Posterior cingulate gyrus (tissue), 11 donors: ENCODE measurements around the gene SARNP.
"Not testable (repeated sequence)": the region's sequence is repeated elsewhere in the genome, so short reads cannot be mapped to it uniquely, and the experiment has no call there.

Experiments
- DNase-seq, 10 donors: peaks; one replicate each; pipeline versions ENCODE4 v3.0.0 to v3.0.0-alpha.2; 2020 to 2021; ENCODE audit warnings: mixed read lengths in 3 of 10
- intact Hi-C: fragments of 100-400 bp; cut with DNase I; formaldehyde crosslinking; loops from one replicate; pipeline ENCODE4 v1.15.1; 2023

Gene SARNP, protein sequence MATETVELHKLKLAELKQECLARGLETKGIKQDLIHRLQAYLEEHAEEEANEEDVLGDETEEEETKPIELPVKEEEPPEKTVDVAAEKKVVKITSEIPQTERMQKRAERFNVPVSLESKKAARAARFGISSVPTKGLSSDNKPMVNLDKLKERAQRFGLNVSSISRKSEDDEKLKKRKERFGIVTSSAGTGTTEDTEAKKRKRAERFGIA

DNA sequence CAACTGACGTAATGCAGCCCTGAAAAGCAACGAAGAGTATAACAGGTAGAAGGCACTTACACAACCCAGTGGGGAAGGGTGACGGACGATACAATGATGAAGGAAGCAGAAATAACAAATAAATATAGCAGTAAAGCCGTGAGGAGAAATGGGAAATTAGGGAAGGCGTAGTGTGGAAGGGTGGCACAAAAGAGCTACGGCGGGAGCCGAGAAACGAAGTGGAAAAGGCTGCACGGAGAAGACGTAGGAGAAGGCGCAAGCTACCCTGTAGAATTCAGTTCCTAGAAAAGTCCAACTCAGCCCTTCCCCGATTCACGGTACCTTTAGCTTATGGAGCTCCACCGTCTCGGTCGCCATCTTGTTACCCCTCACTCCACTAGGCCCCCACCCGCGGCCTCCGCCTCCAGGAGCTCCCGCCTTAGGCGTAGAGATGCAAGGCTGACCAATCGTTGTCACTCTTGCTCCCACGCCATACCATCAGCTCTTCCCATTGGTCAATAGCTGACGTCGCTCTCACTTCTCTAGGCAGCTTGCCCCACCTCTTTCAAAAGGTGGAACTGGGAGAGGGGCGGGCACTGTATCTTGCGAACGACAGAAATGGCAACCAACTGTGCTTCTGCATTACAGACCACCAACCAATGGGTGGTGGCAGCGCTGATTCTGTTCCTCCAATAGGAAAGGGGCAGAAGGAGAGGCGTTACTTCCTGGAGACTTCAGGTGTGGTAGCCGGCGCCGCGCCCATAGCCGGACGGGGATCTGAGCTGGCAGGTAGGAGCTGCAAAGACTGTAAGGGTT, at the start of gene SARNP, which contains the start of gene ORMDL2:
TSS of gene SARNP (minus strand) at position 380 of the 795 bp plus-strand sequence. CDS start at position 357, 23 bp downstream.
TSS of gene ORMDL2 (plus strand) at position 697 of the 795 bp plus-strand sequence. CDS start 959 bp downstream, outside the sequence.
- intact Hi-C loops: loop anchor here (1.0 to 5.0 kb wide), 2 partner anchors 12 to 125 kb away; partner anchors contain the start of gene DNAJC14
- DNase-seq: peak; percentile 94 to 100 (median 98)

DNA sequence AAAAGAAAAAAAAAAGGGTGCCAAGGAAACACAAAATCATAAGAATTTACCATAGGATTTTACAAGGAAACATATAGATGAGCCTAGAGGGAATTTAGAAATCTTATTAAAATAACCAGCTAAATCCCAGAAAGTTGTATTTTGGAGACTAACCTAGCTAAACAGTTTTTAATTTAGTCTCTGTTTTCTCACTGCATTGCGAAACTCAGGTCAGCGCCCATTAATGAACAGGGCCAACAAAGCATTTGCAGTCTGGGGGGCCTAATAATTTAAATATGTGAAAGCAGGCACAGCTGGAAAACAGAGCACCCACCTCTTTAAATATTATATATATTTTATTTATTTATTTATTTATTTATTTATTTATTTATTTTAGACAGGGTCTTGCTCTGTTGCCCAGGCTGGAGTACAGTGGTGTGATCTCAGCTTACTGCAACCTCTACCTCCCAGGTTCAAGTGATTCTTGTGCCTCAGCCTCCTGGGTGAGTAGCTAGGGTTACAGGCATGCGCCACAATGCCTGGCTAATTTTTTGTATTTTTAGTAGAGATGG, 49.0 kb upstream of the SARNP start:
- intact Hi-C loops, DNase-seq: not testable (repeated sequence)

DNA sequence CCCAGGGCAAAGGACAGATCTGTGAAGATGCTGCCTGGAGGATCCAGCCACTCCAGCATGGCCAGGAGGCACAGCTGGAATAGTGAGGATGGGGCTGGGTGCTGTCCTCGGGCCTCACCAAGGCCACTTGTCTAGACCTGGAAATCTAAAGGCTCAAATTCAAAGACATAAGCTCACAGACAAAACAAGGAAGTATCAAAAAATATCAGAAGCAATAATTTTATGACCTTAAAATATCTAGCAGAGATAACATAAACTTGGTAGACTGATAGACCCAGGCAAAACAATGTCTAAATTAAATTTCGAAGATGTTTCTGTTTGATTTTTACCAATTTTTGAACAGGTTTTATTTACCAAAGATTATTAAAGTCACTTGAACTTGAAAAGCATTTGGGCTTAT, 47.8 kb upstream of the SARNP start:
- intact Hi-C loops: no loop called here
- no peak for DNase-seq

DNA sequence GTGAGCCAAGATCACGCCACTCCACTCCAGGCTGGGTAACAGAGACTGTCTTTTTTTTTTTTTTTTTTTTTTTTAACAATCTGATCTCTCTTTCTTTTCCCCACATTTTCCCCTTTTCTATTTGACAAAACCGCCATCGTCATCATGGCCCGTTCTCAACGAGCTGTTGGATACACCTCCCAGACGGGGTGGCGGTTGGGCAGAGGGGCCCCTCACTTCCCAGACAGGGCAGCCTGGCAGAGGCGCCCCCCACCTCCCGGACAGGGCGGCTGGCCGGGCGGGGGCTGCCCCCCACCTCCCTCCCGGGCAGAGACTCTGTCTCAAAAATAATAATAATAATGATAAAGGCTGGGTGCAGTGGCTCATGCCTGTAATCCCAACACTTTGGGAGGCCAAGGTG, 45.4 kb upstream of the SARNP start:
- intact Hi-C loops, DNase-seq: not testable (repeated sequence)

DNA sequence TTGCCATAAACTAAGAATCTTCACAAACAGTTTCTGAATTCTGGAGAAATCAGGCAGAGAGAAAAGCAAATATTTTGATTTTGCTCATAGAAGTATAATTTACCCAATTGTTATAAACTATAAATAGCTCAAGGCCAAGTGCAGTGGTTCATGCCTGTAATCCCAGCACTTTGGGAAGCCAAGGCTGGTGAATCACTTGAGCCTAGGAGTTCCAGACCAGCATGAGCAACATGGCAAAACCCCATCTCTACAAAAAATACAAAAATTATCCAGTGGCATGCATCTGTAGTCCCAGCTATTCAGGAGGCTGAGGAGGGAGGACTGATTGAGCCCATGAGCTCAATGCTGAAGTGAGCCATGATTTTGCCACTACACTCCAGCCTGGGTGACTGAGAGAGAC, 44.8 kb upstream of the SARNP start:
- no peak for DNase-seq
- intact Hi-C loops: no loop called here

DNA sequence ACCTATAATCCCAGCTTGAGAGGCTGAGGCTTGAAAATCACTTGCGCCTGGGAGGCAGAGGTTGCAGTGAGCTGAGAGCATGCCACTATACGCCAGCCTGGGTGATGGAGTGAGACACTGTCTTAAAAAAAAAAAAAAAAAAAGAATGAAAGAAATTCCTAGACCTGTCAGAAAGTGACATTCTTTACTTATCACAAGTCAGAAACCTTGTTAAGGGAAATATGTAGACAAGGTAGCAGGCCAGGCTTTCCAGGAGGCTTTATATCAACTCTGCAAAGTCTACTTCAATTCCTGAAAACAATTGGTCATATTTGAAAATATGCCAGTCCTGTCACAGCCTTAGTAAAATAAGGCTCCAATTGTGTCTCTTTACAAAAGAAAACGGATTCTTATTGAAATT, 44.3 kb upstream of the SARNP start:
- intact Hi-C loops: no loop called here

DNA sequence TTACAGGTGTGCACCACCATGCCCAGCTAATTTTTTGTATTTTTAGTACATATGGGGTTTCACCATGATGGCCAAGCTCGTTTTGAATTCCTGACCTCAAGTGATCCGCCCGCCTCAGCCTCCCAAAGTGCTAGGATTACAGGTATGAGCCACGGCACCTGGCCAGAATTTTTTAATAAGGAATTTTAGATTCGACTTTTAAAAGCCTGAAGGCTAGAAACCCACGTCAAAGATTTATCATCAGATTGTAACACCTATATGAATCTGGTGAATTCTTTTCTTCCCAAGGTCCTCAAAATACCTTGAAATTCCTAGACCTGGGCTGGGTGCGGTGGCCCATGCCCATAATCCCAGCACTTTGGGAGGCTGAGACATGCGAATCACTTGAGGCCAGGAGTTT, 43.9 kb upstream of the SARNP start:
- no peak for DNase-seq

More for the DNA sequence above, 44.3 kb upstream of the SARNP start:
- no peak for DNase-seq

DNA sequence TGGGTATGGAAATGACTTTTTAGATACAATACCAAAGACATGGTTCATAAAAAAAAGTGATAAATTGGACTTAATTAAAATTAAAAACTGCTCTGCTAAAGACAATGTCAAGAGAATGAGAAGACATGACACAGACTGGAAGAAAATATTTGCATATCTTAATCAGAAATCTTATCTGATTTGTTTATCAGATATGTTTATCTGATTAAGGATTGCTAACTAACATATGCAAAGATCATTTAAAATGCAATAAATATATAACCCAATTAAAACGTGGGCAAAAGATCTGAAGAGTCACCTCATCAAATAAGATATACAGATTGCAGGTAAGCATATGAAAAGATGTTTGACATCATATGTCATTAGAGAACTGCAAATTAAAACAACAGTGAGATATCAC, 35.2 kb upstream of the SARNP start:
- DNase-seq: no peak
- intact Hi-C loops: no loop called here

More for the DNA sequence above, 43.9 kb upstream of the SARNP start:
- intact Hi-C loops: no loop called here

DNA sequence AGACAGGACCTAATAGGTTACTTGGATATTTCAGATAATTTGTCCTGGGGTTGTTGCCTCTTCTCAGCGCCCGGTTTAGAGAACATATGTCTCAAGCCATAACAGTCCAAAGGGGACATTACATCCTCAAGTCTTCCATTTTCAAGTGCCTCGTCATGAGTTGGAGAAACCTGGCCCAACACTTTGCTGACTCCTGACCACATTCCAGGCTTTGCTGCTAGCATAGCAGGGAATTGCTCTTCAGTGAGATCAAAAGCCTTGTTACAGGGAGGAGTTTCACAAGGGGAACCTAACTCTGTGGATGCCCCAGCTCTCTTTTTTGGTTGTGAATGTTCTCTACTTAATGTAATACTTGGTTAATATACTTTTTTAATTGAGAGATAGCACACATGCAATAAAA, 33.4 kb upstream of the SARNP start:
- no peak for DNase-seq
- intact Hi-C loops: no loop called here

DNA sequence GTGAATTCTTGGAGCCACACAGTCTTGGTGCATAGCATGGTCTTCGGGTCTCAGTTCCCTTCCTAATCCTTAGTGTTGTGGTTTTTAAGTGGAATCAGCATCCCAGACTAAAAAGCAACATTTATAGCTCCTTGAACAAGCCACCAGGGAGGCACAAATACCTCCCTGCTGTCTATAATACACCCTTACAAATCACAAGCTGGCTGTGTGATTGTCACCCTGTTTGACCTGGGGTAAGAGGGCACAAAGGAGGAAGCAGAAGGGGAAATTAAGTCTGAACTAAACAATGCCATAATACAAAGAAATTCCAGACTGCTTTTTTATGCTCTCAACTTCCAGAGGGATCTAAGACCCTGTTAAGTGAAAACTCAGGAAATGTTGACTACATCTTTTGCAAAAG, 32.9 kb upstream of the SARNP start:
- intact Hi-C loops: no loop called here
- DNase-seq: no peak

DNA sequence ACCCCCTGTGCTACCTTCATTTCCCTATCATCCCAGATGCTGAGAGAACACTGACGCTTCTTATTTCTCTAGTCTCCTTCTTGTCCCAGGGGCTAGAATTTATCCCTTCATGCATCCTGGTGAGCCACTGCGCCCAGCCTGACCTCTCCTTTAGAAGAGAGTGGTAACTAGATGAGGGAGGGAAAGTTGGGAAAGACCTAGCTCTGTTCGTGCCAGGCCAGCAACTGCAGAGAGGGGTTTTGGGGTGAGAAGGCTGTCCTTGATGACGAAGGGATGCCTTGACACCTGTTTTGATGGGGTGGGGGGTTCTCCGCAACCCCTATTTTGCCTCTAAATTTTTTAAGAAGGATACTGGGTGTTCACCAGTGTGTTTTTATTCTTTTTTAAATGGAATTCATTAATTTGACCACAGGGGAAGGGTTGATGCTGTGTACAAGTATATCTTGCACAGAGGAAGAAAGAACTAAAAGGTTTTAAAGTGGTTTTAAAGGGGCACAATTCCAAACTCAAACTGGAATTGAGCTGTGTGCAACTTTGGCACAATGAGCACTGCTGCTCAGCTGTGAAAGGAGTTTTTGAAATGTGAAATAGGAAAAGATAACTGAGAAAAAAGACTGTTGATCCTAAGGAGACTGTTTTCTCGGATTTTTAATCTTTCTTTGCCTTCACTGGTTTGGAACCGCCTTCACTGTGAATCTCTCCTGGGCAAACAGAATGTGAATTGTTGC, 32.3 kb upstream of the SARNP start:
- DNase-seq: no peak
- intact Hi-C loops: no loop called here

DNA sequence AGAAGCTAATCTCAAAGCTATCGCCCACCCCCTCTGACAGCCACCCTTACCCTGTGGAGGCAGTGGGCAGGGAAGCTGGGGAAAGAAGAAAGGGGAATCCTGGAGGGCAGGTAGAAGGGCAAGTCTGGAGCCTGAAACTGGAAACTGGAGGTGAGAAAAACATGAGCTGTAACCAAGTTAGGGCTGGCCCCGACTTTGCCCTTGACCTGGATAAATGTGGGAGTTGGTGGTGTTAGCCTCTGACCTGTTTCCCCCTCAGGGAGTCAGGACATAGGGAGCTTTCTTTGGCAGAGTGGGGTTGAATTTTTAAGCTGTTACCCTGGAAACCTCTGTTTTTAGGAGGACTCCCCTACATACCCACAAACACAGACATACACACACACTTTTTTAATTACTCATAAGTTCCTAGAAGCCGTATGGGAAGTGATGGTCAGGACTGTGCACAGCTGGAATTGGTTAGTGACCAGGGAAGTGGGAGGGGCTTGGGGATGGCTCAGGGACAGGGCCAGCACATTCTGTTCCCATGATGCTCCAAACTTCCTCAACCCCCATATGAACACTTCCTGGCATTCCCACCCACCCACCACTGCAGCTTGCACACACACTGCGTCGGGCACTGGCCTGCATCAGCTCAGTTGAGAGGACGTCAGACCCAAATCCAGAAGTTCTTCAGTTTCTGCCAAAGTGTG, 30.2 kb upstream of the SARNP start:
- DNase-seq: peak in 3 of 10 donors; percentile 9 to 49 (median 13)
- intact Hi-C loops: no loop called here

DNA sequence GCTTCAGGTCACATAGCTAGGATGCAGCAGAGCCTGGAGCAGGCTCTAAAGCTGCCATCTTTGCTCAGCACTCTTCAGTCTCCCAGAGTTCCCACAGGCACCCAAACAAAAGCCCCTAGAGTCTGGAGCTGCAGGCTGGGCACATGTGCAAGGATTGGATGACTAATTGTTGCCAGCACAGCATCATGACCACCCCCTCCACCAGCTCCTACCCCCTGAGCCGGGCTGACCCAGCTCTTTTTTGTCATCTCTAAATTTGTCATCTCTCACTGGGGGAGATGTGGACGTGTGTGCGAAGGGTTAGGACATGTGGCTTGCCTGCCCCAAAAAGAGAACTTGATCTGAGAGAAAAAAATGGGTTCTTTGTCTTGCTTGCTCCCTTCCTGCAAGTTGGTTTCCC, 29.5 kb upstream of the SARNP start:
- no peak for DNase-seq
- intact Hi-C loops: no loop called here

DNA sequence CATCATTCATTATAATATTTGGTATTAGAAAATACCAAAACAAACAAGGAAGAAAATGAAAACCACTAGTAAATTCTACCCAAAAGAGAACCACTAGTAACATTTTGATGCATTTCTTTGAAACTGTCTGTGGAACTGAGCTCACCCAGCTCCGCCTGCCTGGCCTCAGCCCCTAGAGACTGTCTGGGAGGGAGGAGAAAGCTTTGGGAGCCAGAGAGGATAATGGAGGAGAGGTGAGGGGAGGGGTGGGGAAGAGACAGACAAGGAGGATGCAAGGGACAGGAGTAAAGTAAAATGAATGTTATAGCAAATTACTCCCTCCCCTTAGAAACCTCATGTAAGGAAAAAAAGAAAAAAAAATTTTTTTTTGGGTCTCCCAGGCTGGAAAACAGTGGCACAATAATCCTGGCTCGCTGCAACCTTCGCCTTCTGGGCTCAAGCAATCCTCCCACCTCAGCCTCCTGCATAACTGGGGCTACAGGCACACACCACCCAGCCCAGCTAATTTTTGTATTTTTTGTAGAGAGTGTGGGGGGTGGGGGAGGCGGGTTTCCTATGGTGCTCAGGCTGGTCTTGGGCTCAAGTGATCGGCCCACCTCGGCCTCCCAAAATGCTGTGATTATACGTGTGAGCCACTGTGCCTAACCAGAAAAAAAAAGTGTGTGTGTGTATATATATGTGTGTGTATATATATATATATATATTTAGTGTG, 28.4 kb upstream of the SARNP start:
- intact Hi-C loops: no loop called here
- no peak for DNase-seq

DNA sequence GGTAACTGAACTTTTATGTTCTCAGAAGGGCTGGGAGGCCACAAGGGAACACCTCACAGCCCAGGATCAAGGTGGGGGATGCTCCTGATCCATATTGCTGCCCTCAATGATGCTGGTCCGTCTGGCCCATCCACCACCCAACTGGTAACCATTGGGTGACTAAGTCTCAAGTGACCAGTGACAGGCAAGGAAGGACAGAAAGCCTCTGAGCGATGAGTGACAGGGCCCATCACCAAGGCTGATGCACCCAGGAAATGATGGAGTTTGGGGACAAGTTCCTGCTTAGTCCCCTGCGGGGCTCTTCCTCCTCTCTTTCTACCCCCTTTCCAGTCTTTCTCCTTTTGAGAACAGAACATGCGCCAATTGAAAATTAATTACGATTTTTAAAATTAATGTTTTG, 27.8 kb upstream of the SARNP start:
- no peak for DNase-seq

DNA sequence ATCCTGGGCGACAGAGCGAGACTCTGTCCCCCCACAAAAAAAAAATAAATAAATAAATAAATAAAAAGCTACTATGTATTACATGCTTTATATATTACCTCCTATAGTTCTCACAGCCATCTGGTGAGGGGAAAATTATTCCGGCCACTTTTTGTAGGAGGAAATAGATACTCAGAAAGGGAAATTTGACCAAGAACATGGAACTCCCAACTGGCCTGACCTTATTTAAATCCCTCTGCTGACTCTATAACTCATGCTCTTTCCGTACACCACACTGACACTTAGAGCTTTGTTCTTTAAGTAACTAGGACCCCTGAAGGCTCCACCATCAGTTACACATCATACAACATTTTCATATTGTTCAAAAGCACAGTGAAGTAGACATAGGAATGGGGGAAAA, 27.4 kb upstream of the SARNP start:
- intact Hi-C loops: no loop called here
- no peak for DNase-seq

More for the DNA sequence above, 27.8 kb upstream of the SARNP start:
- intact Hi-C loops: no loop called here

DNA sequence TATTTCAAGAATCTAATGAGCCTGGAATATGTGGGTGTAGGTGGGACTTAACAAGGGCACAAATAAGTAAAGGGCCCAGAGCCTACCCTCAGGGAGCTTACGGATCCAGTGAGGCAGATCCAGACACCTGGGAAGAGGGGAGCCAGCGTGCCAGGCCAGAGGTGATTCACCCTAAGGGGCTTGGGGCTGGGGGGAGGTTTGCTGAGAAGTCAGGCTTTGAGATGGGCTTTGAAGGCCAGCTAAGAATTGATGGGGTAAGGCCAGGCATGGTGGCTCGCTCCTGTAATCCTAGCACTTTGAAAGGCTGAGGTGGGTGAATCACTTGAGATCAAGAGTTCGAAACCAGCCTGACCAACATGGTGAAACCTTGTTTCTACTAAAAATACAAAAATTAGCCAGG, 25.9 kb upstream of the SARNP start:
- DNase-seq: no peak
- intact Hi-C loops: no loop called here

DNA sequence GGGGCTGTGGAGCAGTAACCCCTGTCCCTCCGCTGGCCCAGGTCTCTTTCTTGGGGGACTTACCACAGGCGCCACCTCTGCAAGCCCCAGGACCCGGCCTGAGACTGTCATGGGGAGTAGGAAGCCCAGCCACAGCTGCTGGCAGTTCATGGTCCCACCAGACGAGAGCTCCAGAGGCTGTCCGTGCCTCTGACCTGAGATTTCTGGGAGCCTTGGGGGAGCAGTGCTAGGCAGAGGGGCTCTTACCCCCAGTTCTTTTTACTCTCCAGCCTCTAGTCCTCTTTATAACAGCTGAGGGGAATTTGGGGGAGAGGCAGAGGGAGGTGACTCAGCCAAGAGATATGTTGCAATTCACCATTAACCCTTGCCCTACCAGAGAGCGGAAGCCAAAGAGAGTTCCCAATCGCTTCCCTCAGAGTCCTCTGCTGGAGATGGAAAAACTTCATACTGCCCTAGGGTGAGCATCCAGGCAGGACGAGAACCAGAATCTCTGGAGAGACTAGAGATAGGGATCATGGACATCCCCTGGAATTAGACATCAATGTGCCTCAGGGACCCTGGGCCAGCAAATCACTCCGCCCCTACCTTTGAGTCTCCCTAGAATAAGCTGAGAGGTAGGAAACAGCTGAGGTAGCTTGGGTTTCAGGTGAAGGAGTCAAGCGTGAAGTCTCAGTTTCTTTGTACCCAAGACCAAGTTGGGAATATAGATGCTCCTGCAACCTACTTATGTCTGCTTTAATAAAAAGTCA, 25.3 kb upstream of the SARNP start, which contains the start of gene MMP19:
TSS of gene MMP19 (minus strand) at position 256 of the 749 bp plus-strand sequence. CDS start at position 150, 106 bp downstream.
- intact Hi-C loops: no loop called here
- DNase-seq: no peak
